HG03575 (cell line): Measurements from ENCODE around the gene CCDC32.

Source experiments
- ATAC-seq: cut with Tn5 transposase; IDR thresholded peaks from one replicate; pipeline ENCODE4 v1.9.1; 2021; ENCODE audit not compliant: unreplicated experiment, insufficient number of reproducible peaks, low FRiP score; ENCODE audit errors: extremely low read depth

The CCDC32 gene

DNA sequence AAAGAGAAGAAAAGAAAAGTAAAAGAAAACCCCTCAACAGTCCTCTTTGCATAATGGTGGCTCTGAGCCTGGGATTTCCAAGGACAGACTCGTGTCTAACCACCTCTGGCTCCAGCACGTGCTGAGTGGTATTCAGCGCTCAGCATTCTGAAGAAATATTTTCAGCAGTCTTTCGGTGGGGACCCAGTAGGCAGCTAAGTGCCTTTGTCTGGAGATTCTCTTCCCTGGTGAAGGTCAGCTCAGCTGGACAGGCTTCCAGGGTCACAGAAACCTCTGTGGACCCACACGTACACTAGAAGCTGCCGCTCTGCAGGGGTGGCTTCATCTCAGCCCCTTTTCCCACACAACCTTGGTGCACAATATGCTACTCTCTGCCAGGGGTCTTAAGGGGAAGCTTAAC lies 36.0 kb downstream of the CCDC32 start:
- no peak for ATAC-seq

DNA sequence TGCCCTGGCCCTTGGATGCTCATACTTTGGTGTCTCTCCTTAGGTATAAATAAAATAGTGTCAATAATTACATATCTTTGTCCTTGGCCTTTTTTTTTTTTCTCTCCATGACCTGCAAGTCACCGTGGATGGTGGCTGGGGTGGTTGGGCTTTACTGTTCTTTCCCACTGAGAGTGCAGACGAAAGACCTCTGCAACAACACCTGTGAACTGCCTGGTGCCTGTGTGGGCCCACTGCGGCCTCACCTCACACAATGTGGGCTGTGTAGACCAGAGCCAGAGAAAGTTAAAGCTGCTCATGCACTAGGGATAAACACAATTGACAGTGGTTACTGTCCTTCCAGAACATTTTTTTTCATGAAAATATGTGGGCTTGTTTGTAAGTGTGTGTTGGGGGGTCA lies 39.0 kb downstream of the CCDC32 start:
- no peak for ATAC-seq

DNA sequence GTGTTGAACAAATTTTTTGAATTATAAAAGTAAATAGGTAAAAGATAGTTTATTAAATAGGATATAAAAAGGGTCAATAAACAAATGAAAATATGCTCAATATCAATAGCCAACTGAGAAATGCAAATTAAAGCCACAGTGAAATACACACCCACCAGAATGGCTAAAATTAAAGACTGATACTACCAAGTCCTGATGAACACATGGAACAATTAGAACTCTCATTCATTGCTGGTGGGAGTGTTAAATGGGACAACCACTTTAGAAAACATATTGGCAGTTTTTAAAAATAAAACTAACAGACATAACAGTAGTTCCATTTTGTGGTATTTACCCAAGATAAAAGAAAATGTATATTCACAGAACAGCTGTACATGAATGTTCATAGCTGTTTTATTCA lies 41.2 kb downstream of the CCDC32 start:
- ATAC-seq: no peak

- ATAC-seq: no peak
Observed at GRCh38 chr15:40516322-40516721, 48.5 kb downstream of the CCDC32 start.

DNA sequence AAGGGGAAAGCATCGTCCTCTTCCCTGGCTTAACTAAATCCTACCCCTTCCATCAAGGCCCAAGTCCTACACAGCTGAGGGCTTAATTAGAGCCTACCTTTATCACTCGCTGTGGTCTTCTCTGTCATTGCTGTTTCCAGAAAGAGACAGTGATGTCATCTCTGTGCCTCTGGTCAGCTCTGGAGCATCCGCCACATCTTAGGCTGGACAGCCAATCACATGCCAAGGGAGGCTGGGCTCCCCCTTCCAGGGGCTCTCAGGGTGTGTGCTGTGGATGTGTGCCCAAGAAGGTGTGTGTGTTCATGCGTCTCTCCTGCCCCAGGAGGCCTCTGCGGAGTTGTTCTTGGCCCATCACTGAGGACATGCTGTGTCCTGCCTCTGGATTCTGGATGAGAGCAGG lies 51.2 kb downstream of the CCDC32 start:
- no peak for ATAC-seq

GRCh38 chr15:40512440-40512839 lies 52.4 kb downstream of the CCDC32 start:
- ATAC-seq: no peak

DNA sequence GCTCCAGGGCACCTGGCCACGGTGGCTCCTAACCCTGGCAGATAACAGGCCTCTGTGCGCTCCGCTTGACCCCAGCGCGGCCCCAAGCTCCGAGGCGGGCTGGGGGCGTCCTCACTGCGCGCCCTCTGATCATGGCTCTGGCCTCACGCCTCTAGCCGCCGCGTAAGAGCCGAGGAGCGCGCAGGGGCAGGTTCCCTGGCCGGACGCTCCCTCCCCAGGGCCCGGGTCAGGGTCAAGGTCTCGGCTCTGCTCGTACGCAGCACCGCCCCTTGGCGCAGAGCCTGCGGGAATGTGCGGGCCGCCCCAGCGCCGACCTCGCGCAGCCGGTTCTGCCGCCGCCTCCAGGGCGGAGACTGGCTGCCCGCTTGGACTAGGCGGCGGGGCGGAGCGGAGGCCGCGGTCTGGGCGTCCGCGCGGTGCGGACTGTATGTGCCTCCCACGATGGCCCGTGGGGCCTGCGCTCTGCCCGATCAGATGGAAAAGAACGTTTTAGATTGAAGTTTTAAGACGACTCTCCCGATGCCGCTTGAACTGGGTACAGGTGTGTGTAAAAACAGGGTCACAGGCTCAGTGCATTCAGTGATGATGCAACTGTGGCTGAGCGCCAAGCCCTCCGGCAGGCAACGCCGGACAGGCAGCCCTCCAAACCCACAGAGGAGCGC lies 53.2 kb downstream of the CCDC32 start:
- no peak for ATAC-seq

DNA sequence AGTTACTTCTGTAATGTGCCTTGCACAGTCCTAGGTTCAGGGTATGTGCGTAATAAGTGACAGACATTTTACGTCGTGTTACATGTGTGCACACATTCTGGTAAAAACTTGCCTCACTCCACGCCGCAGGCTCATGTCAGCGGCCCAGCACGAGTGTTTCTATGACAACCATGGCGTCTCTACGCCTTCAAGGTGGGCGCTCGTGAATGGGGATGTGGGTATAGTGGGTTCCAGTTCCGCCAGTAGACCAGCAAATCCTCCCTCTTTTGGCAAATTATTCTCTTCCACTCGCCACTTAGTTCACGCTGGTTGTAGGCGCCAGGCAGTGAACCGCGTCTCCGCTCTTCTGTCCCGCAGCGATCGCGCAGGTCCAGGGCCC lies 53.8 kb downstream of the CCDC32 start:
- ATAC-seq: no peak

DNA sequence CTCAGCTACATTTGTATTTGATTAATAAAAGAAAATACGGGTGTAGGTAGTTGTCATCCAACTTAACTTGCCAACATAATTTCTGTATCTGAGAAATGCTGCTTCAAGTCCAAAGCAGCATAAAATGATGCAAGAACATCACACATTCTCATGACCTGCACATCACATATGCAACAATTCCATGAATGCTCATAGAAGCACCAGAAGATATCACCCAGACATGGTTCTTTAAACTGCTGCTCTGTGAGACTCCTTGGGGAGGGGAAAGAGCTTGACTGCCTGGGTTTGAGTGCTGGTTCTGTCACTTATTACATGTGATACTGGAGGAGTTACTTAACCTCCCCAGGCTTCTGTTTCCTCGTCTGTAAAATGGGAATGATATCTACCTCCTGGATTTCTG lies 54.6 kb downstream of the CCDC32 start:
- ATAC-seq: no peak

GRCh38 chr15:40508216-40508615 lies 56.6 kb downstream of the CCDC32 start:
- no peak for ATAC-seq

GRCh38 chr15:40506964-40507571 lies 57.8 kb downstream of the CCDC32 start:
- no peak for ATAC-seq
